ENCODE results near the gene PRKCQ. TPM values are rescaled to one million over a fixed set of nuclear protein-coding genes. Genes with fewer than 3 reads are reported as not detected.
"Not testable (repeated sequence)": the region's sequence is repeated elsewhere in the genome, so short reads cannot be mapped to it uniquely, and the experiment has no call there.

PRKCQ gene
- total and polyA plus RNA-seq, 5 donors: 0.05 to 0.25 (median 0.20) TPM

DNA sequence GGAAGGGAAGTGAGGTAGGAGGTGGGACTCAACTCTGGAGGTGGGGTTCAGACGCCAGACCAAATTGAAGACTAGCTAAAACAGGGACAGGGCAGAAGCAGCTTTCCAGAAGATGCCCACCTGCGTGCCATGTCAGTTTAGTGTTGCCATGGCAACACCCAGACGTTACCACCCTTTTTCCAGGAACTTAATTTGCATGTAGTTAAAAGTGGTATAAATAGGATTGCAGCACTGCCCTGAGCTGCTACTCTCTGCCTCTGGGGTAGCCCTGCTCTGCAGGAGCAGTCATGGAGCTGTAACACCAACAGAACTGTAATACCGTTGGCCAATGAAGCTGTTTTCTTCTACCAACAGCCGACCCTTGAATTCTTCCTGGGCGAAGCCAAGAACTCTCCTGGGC, 93.8 kb downstream of the PRKCQ start:
- whole genome bisulfite sequencing: 85% methylated on average over 6 of the region's 6 CpGs
- Histone ChIP-seq H3K27ac (ENCODE audit: low read length) (no peak overlapping the region), H3K9me3 (ENCODE audit: control insufficient read depth, low read length) (no peaks in the 10 kb centered on the region), H3K4me1 (ENCODE audit: control insufficient read depth, insufficient read depth, low read length) (no peaks in the 10 kb centered on the region), H3K27me3 (ENCODE audit: control insufficient read depth, insufficient read depth) (no peaks in the 10 kb centered on the region), H3K4me3 (ENCODE audit: low read length) (no peak overlapping the region)
- intact Hi-C loops (cut with DNase I): no loop called here
- ATAC-seq (no peak), DNase-seq (no peak)

DNA sequence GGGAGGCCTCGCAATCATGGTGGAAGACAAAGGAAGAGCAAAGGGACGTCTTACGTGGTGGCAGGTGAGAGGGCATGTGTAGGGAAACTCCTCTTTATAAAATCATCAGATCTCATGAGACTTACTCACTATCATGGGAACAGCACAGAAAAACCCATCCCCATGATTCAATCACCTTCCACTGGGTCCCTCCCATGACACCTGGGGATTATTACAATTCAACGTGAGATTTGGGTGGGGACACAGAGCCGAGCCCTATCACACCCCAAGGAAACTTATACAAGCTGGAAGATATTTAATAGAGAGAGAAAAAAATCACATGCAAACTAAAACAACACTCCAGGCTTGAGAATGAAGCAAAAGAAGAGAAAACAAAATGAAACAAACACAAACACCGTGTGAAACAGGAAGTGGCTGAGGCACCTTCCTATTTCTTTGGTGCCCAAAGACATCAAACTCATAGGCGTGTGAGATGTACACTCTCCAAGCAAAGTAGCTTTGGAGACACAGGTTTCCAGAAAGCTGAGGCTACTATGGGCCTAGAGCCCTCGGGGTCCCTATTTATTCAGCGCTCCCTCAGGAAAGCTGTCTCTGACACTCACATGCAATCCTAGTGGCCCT, 97.2 kb downstream of the PRKCQ start:
- 83% methylated on average over 9 of the region's 9 CpGs for WGBS
- Histone ChIP-seq H3K4me3 (ENCODE audit: low read length) (no peak overlapping the region), H3K27me3 (ENCODE audit: control insufficient read depth, insufficient read depth) (no peaks in the 10 kb centered on the region), H3K9me3 (ENCODE audit: control insufficient read depth, low read length) (no peaks in the 10 kb centered on the region), H3K4me1 (ENCODE audit: control insufficient read depth, insufficient read depth, low read length) (no peaks in the 10 kb centered on the region), H3K27ac (ENCODE audit: low read length) (no peak overlapping the region)
- intact Hi-C loops (cut with DNase I): no loop called here
- no peak for DNase-seq
- no peak for ATAC-seq

DNA sequence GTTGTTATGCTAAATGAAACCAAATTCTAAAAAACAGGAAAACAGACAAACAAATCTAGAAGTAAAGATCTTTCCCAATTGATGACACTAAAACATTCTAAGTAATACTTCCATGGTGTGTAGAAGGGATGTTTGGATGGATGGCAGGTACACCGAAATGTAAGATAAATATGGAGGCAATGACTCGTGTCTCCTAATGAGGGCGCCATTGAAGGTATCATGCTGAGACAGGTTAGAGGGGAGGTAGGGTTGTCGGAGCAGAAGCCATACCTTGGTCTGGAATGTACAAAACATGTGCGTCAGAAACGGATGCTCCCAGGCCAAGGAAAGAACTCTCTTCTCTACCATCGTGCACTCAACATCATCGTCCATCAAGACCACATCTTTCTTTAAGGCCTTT, 101.4 kb downstream of the PRKCQ start:
- Histone ChIP-seq H3K27ac (ENCODE audit: low read length) (no peak overlapping the region), H3K4me1 (ENCODE audit: control insufficient read depth, insufficient read depth, low read length) (no peaks in the 10 kb centered on the region), H3K27me3 (ENCODE audit: control insufficient read depth, insufficient read depth) (no peaks in the 10 kb centered on the region), H3K4me3 (ENCODE audit: low read length) (no peak overlapping the region), H3K9me3 (ENCODE audit: control insufficient read depth, low read length) (no peaks in the 10 kb centered on the region)
- no peak for ATAC-seq
- 93% methylated on average over 8 of the region's 8 CpGs for whole genome bisulfite sequencing
- intact Hi-C loops (cut with DNase I): no loop called here
- no peak for DNase-seq

DNA sequence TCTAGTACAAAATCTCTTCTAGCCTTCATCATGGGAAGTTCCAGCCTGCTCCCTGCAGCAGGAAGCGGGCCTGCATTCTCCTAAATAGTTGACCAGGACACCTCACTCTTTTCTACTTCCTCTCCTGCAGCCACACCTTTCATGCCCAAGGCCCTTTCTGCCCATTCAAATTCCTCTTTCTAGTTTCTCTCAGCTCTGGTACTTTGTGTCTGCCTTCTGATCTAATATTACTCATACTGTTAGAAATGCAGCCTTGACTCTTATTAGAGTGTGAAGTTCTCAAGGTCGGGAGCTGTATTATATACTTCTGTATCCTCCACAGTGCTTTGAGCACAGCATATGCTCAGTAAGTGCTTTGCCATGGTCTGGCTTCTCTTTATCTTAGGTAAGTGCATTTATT, 103.1 kb downstream of the PRKCQ start:
- Histone ChIP-seq H3K4me3 (ENCODE audit: low read length) (no peak overlapping the region), H3K4me1 (ENCODE audit: control insufficient read depth, insufficient read depth, low read length) (no peaks in the 10 kb centered on the region), H3K27me3 (ENCODE audit: control insufficient read depth, insufficient read depth) (no peaks in the 10 kb centered on the region), H3K9me3 (ENCODE audit: control insufficient read depth, low read length) (no peaks in the 10 kb centered on the region), H3K27ac (ENCODE audit: low read length) (no peak overlapping the region)
- no peak for ATAC-seq
- intact Hi-C loops (cut with DNase I): no loop called here
- WGBS: 80% methylated on average over 2 of the region's 2 CpGs
- DNase-seq: no peak

DNA sequence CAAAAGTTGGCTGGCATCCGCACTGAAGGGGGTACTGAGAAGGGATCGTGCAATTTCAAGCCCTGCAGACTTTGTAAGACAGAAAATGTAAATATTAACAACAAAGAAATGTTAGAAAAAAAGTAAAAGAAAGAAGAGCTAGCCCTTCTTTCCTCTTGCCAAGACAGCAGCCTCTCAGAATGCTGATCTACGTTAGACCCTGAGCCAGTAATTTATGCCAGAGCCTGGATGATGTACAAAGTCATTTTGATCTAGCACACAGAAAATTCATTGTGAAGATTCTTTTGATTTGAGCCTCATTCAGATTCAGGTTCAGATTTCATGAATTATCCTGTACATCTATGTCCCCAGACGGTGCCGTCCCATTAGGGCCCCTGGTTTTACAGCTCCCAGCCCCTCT, 105.2 kb downstream of the PRKCQ start:
- H3K4me1 ChIP-seq (ENCODE audit: control insufficient read depth, insufficient read depth, low read length): no peaks in the 10 kb centered on the region
- DNase-seq: no peak
- whole genome bisulfite sequencing: 75% methylated on average over 5 of the region's 5 CpGs
- intact Hi-C loops (cut with DNase I): no loop called here
- no peak overlapping the region for H3K4me3 ChIP-seq (ENCODE audit: low read length)
- no peaks in the 10 kb centered on the region for H3K9me3 ChIP-seq (ENCODE audit: control insufficient read depth, low read length)
- no peaks in the 10 kb centered on the region for H3K27me3 ChIP-seq (ENCODE audit: control insufficient read depth, insufficient read depth)
- no peak for ATAC-seq
- H3K27ac ChIP-seq (ENCODE audit: low read length): no peak overlapping the region

DNA sequence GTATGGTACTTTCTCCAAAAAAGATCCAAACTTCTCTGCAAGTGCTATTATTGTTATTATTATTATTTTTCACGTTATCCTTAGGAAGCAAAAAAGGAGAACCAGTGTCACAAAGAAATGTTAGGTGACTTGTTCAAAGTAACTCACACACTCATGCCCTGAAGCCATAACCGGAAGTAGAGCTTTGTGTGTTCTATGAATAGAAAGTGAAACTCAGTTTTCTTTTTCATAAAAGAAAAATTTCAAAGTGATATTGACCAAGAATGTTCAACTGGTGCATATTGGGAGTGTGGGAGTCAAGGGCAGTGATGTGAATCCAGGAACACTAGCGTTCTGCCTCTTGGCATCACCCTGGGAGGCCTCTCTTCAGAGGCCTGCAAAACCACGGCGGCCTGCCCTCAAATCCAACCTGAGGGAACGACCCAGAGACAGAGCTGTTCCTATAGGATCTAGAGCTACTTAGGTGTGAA, 106.1 kb downstream of the PRKCQ start:
- no peaks in the 10 kb centered on the region for H3K4me1 ChIP-seq (ENCODE audit: control insufficient read depth, insufficient read depth, low read length)
- H3K9me3 ChIP-seq (ENCODE audit: control insufficient read depth, low read length): no peaks in the 10 kb centered on the region
- H3K4me3 ChIP-seq (ENCODE audit: low read length): no peak overlapping the region
- H3K27ac ChIP-seq (ENCODE audit: low read length): no peak overlapping the region
- no peaks in the 10 kb centered on the region for H3K27me3 ChIP-seq (ENCODE audit: control insufficient read depth, insufficient read depth)
- intact Hi-C loops (cut with DNase I): no loop called here
- DNase-seq (no peak), ATAC-seq (no peak)
- WGBS: 62% methylated on average over 6 of the region's 6 CpGs

DNA sequence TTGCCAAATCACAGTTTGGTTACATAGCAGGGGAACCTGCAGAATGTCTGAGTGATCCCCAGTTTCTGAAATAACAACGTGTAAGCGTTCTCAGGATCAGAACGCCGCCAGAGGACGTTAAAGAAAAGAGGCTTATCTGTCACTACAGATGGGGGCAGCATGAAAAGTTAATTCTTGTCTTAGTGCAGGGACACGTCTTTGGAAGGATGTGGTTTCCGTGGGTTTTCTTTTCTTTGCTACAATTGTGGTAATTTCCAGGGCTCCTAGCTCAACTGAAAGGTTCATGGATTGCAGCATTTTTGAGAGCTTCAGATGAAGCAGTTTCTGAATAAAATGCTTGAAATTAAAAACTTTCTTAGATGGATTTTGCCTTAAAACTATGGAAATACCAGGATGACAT, 106.6 kb downstream of the PRKCQ start:
- 64% methylated on average over 7 of the region's 7 CpGs for WGBS

DNA sequence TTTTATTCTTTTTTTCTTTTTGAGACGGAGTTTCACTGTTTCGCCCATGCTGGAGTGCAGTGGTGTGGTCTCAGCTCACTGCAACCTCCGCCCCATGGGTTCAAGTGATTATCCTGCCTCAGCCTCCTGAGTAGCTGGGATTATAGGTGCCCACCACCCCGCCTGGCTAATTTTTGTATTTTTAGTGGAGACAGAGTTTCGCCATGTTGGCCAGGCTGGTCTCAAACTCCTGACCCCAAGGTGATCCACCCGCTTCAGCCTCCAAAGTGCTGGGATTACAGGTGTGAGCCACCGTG, 107.4 kb downstream of the PRKCQ start:
- 84% methylated on average over 7 of the region's 7 CpGs for WGBS
- H3K27ac ChIP-seq (ENCODE audit: low read length); intact Hi-C loops (cut with DNase I); H3K4me1 ChIP-seq (ENCODE audit: control insufficient read depth, insufficient read depth, low read length); H3K27me3 ChIP-seq (ENCODE audit: control insufficient read depth, insufficient read depth); ATAC-seq; DNase-seq; H3K4me3 ChIP-seq (ENCODE audit: low read length); H3K9me3 ChIP-seq (ENCODE audit: control insufficient read depth, low read length): not testable (repeated sequence)

More for the DNA sequence above, 106.6 kb downstream of the PRKCQ start:
- intact Hi-C loops (cut with DNase I): no loop called here
- no peaks in the 10 kb centered on the region for H3K4me1 ChIP-seq (ENCODE audit: control insufficient read depth, insufficient read depth, low read length)
- no peak for ATAC-seq
- H3K4me3 ChIP-seq (ENCODE audit: low read length): no peak overlapping the region
- H3K27ac ChIP-seq (ENCODE audit: low read length): no peak overlapping the region
- no peaks in the 10 kb centered on the region for H3K27me3 ChIP-seq (ENCODE audit: control insufficient read depth, insufficient read depth)
- H3K9me3 ChIP-seq (ENCODE audit: control insufficient read depth, low read length): no peaks in the 10 kb centered on the region
- DNase-seq: no peak

DNA sequence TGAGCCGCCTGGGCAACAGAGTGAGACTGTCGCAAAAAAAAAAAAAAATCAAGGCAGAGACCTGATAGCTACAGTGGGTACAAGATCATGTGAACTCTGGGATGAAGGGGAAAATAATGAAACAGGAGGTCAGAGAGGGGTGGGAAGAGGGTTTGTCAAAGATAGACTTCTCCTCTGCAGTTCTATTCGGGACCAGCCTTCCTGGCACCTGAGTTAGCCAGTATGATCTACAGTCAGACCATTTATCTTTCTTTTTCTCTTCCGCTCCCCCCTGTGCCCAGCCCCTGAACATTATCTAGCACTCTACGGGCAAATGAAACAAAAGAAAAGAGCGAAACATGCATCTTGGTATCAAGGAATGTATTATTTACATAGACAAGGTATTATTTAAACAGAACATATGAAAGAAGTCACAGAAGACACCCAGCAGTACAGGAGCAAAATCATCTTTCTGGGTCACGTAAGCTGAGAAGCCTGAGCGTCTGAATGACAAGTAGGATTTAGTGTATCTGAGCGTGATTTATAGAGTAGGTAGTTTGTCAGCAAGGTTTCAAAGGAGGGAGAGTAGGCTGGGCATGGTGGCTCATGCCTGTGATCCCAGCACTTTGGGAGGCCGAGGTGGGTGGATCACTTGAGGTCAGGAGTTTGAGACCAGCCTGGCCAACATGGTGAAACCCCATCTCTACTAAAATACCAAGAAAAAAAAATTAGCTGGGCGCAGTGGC, 109.0 kb downstream of the PRKCQ start:
- H3K27ac ChIP-seq (ENCODE audit: low read length): no peak overlapping the region
- DNase-seq (no peak), ATAC-seq (no peak)
- 92% methylated on average over 11 of the region's 11 CpGs for WGBS
- intact Hi-C loops (cut with DNase I): no loop called here
- no peaks in the 10 kb centered on the region for H3K9me3 ChIP-seq (ENCODE audit: control insufficient read depth, low read length)
- no peak overlapping the region for H3K4me3 ChIP-seq (ENCODE audit: low read length)
- no peaks in the 10 kb centered on the region for H3K4me1 ChIP-seq (ENCODE audit: control insufficient read depth, insufficient read depth, low read length)
- H3K27me3 ChIP-seq (ENCODE audit: control insufficient read depth, insufficient read depth): no peaks in the 10 kb centered on the region

DNA sequence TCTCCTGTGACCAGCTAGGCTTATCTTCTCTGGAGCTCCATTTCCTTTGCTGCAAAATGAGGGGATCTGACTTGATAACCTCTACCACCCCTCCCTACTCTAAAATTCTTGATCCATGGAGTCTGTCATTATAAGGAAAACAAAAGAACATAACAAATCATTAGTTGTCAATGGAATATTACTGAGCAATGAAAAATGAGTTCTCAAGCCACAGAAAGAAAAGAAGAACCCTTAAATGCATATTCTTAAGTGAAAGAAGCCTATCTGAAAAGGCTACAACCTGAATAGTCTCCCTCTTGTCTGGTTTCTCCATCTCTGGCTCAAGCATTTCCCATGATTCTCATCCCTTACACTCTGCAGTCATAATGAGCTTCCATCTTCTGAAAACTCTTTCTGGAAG, 110.4 kb downstream of the PRKCQ start:
- no peak for DNase-seq
- intact Hi-C loops (cut with DNase I): no loop called here
- H3K27ac ChIP-seq (ENCODE audit: low read length): no peak overlapping the region
- H3K27me3 ChIP-seq (ENCODE audit: control insufficient read depth, insufficient read depth): no peaks in the 10 kb centered on the region
- H3K4me1 ChIP-seq (ENCODE audit: control insufficient read depth, insufficient read depth, low read length): no peaks in the 10 kb centered on the region
- no peak overlapping the region for H3K4me3 ChIP-seq (ENCODE audit: low read length)
- no peak for ATAC-seq
- no peaks in the 10 kb centered on the region for H3K9me3 ChIP-seq (ENCODE audit: control insufficient read depth, low read length)

DNA sequence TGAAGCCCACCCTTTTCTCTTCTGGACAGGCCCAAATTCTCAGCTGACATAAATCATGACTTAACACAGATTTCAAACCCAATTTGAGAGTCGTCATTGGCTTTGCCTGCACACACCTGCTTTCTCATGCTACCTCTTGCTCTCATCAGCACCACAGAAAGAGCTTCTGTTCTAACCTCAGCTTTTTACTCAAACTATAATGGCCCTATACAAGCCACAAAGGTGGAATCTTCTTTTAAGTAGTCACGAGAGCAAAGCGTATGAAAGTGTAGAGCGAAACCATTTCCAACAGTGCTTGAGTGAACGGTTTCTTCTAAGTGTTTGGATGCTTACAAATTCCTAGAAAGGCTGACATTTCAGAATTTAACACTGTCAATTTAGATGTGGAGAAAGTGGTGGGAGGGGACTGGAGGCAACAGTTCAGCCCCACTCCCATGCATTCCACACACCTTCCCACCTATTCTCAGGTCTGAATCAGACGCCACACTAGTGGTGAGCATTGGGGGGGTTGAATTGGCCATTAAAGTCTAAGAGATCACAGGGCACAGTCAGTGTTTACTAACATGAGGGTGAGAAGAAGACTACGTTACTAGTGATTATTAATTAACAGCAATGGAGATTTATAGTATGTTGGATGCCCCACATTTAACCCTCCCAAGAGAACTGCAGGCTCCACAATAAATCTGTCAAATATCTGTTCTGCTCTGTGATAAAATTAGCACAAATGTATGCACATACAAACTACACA, 114.0 kb downstream of the PRKCQ start:
- WGBS: 86% methylated on average over 7 of the region's 7 CpGs
- no peaks in the 10 kb centered on the region for H3K9me3 ChIP-seq (ENCODE audit: control insufficient read depth, low read length)

More for the DNA sequence above, 114.0 kb downstream of the PRKCQ start:
- no peaks in the 10 kb centered on the region for H3K4me1 ChIP-seq (ENCODE audit: control insufficient read depth, insufficient read depth, low read length)
- intact Hi-C loops (cut with DNase I): no loop called here
- DNase-seq (no peak), ATAC-seq (no peak)
- H3K4me3 ChIP-seq (ENCODE audit: low read length): no peak overlapping the region
- H3K27me3 ChIP-seq (ENCODE audit: control insufficient read depth, insufficient read depth): no peaks in the 10 kb centered on the region
- H3K27ac ChIP-seq (ENCODE audit: low read length): no peak overlapping the region
